SU-DHL-6 (cell line): Measurements from ENCODE around the gene PALLD.

ENCODE experiments used
- H2AFZ ChIP-seq: fragments of 200-600 bp; sonication (generic); 2 replicates; pipeline ENCODE4 v1.6.1; 2014; ENCODE audit warnings: low read depth, mild to moderate bottlenecking, moderate library complexity, mixed read lengths, antibody characterized with exemption, low read length; ENCODE audit not compliant: severe bottlenecking
- H3F3A ChIP-seq: fragments of 200-600 bp; shearing (Covaris generic); 2 replicates; pipeline ENCODE4 v1.6.0; 2016; ENCODE audit warnings: antibody characterized with exemption, mild to moderate bottlenecking; ENCODE audit not compliant: insufficient read depth
- H3K27ac ChIP-seq: fragments of 200-600 bp; sonication (generic); 2 replicates; pipeline ENCODE4 v1.5.1; 2016; ENCODE audit warnings: low read depth, mild to moderate bottlenecking, low read length, moderate library complexity, mixed read lengths
- H3K27me3 ChIP-seq: fragments of 200-600 bp; sonication (generic), shearing (Covaris generic); 2 replicates; pipeline ENCODE4 v1.6.0; 2014; ENCODE audit warnings: mild to moderate bottlenecking, low read length
- H3K36me3 ChIP-seq: fragments of 200-600 bp; sonication (generic); 2 replicates; pipeline ENCODE4 v1.6.1; 2014; ENCODE audit warnings: mild to moderate bottlenecking, low read length, mixed read lengths
- H3K4me2 ChIP-seq: fragments of 300-600, 200-600 bp; shearing (Covaris generic), sonication (generic); 2 replicates; pipeline ENCODE4 v1.6.0; 2014; ENCODE audit warnings: low read length, low read depth, mild to moderate bottlenecking; ENCODE audit not compliant: poor library complexity, severe bottlenecking
- H3K4me3 ChIP-seq: fragments of 200-600 bp; sonication (generic); 2 replicates; pipeline ENCODE4 v1.5.1; 2014; ENCODE audit warnings: antibody characterized with exemption, low read length, mild to moderate bottlenecking, mixed read lengths; ENCODE audit not compliant: insufficient read depth, poor library complexity, severe bottlenecking
- H3K79me2 ChIP-seq: fragments of 200-600 bp; sonication (generic); 2 replicates; pipeline ENCODE4 v1.6.1; 2014; ENCODE audit warnings: mild to moderate bottlenecking, low read length, moderate library complexity; ENCODE audit not compliant: insufficient read depth
- H3K9ac ChIP-seq: fragments of 200-600 bp; sonication (generic); 2 replicates; pipeline ENCODE4 v1.7.0; 2014; ENCODE audit warnings: mild to moderate bottlenecking, low read length
- H3K9me2 ChIP-seq: fragments of 200-600 bp; sonication (generic); replicated peaks from 2 replicates; pipeline ENCODE4 v1.6.1; 2014; ENCODE audit warnings: low read length; ENCODE audit not compliant: insufficient read depth
- H3K9me3 ChIP-seq: fragments of 200-600 bp; sonication (generic); 2 replicates; pipeline ENCODE4 v1.6.1; 2014; ENCODE audit warnings: low read length, mixed read lengths; ENCODE audit not compliant: insufficient read depth
- H4K20me1 ChIP-seq: fragments of 200-600 bp; sonication (generic); 2 replicates; pipeline ENCODE4 v1.6.1; 2014; ENCODE audit warnings: low read depth, mild to moderate bottlenecking, antibody characterized with exemption, low read length, moderate library complexity, mixed read lengths
- CTCF ChIP-seq: fragments of 200-600 bp; sonication (generic); IDR thresholded peaks from one replicate; pipeline ENCODE4 v1.5.1; 2017; ENCODE audit warnings: antibody characterized with exemption, mild to moderate bottlenecking, low read length, moderate library complexity; ENCODE audit not compliant: insufficient read depth, poor library complexity, severe bottlenecking
- EZH2phosphoT487 ChIP-seq: fragments of 200-600 bp; sonication (generic), shearing (Covaris generic); conservative IDR thresholded peaks from 2 replicates; pipeline ENCODE4 v1.6.1; 2018; ENCODE audit warnings: mild to moderate bottlenecking, antibody characterized with exemption, low read length, moderate library complexity, mixed read lengths

Gene PALLD

GRCh38 chr4:168972596-168972995 is 475.7 kb downstream of the PALLD start:
- Histone ChIP-seq H2AFZ (no peak overlapping the region), H3K9ac (no peak overlapping the region), H3K36me3 (no peaks in the 10 kb centered on the region), H3K4me3 (no peak overlapping the region), H3K27ac (no peak overlapping the region), H3K79me2 (no peaks in the 10 kb centered on the region), H3K27me3 (no peaks in the 10 kb centered on the region), H3K9me3 (no peaks in the 10 kb centered on the region), H3F3A (no peaks in the 10 kb centered on the region), H3K9me2 (no peaks in the 10 kb centered on the region), H3K4me2 (no peak overlapping the region), H4K20me1 (no peaks in the 10 kb centered on the region)
- no peak for TF ChIP-seq EZH2phosphoT487
- no peak for TF ChIP-seq CTCF
